Spleen (tissue), 11 donors: Measurements from ENCODE around the gene DHX35. TPM values are rescaled to one million over a fixed set of nuclear protein-coding genes. Genes with fewer than 3 reads are reported as not detected.

Experiments
- DNase-seq: peaks from one replicate; pipeline ENCODE4 v3.0.0-alpha.2; 2020
- H3K27ac ChIP-seq, 8 donors: fragments of 200-600 bp; sonication (generic) in 7 of 8; 1 replicate in 4 of 8; 2 replicates in 4 of 8; pipeline versions ENCODE4 v1.5.0 to v1.8.0; 2016 to 2021; ENCODE audit warnings: inconsistent platforms in 4 of 8, mild to moderate bottlenecking in 4 of 8, moderate library complexity in 1 of 8
- H3K27me3 ChIP-seq, 7 donors: fragments of 200-600 bp; sonication (generic) in 6 of 7; replicated peaks in 1 of 7; 1 replicate in 4 of 7; 2 replicates in 3 of 7; pipeline versions ENCODE4 v1.5.0 to v1.8.0; 2016 to 2021; ENCODE audit warnings: inconsistent platforms in 3 of 7, mild to moderate bottlenecking in 1 of 7
- H3K36me3 ChIP-seq, 6 donors: fragments of 200-600 bp; sonication (generic) in 5 of 6; 1 replicate in 4 of 6; 2 replicates in 2 of 6; pipeline versions ENCODE4 v1.5.0 to v1.8.0; 2016 to 2021; ENCODE audit warnings: inconsistent platforms in 2 of 6
- H3K4me1 ChIP-seq, 6 donors: fragments of 200-600 bp; sonication (generic) in 5 of 6; 1 replicate in 3 of 6; 2 replicates in 3 of 6; pipeline versions ENCODE4 v1.5.0 to v1.8.0; 2016 to 2021; ENCODE audit warnings: inconsistent platforms in 3 of 6
- H3K4me3 ChIP-seq, 8 donors: fragments of 200-600 bp; sonication (generic) in 7 of 8; 1 replicate in 4 of 8; 2 replicates in 4 of 8; pipeline versions ENCODE4 v1.5.0 to v1.8.0; 2016 to 2021; ENCODE audit warnings: inconsistent platforms in 4 of 8, mild to moderate bottlenecking in 4 of 8, moderate library complexity in 2 of 8
- H3K9me3 ChIP-seq, 8 donors: fragments of 200-600 bp; sonication (generic) in 7 of 8; 1 replicate in 4 of 8; 2 replicates in 4 of 8; pipeline versions ENCODE4 v1.5.0 to v1.8.0; 2016 to 2021; ENCODE audit warnings: inconsistent platforms in 4 of 8
- POLR2A ChIP-seq, 3 donors: fragments of 450-650 bp; IDR thresholded peaks; one replicate each; pipeline ENCODE4 v1.5.1; 2017; ENCODE audit warnings: antibody characterized with exemption in 3 of 3, mild to moderate bottlenecking in 1 of 3
- POLR2AphosphoS5 ChIP-seq, 3 donors: sonication (generic); formaldehyde crosslinking; IDR thresholded peaks; one replicate each; pipeline ENCODE4 v1.5.1; 2017; ENCODE audit warnings: antibody characterized with exemption in 3 of 3
- WGBS, 5 donors: extraction: QIAGEN DNeasy Blood & Tissue Kit in 3 of 5; methylation state at CpG; one replicate each; pipeline versions ENCODE4 v1.1.5 to v1.1.7; 2013 to 2018; 5-methylcytosine and 5-hydroxymethylcytosine counted together
- intact Hi-C: fragments of 100-400 bp; cut with DNase I; formaldehyde crosslinking; loops from one replicate; pipeline ENCODE4 v1.15.0; 2023; ENCODE audit warnings: low total_unique reads
- polyA plus RNA-seq, 3 donors: library from polyadenylated mRNA; stranded (reverse); fragments of 200-250 nt; gene quantifications; one replicate each; pipeline ENCODE4 v1.2.1, GENCODE V29; 2013
- total RNA-seq, 7 donors: library from RNA; depleted of rRNA in 3 of 7; stranded (reverse); fragments of >200 nt in 3 of 7; fragmentation: NEBNext Ultra II Directional in 4 of 7; extraction: Animal tissue kit (Norgen Biotek cat#: 25700) in 4 of 7; gene quantifications; one replicate each; pipeline versions ENCODE4 v1.1.0 to v1.2.1, GENCODE V29; 2016 to 2021
- TF ChIP-seq, protein P1 (sequence below), 11 experiments: fragments of 200-600 bp in 7 of 11; fragments of 450-650 bp in 4 of 11; sonication (generic) in 4 of 11; IDR thresholded peaks in 8 of 11; conservative IDR thresholded peaks in 3 of 11; 1 replicate in 7 of 11; 2 replicates in 4 of 11; pipeline versions ENCODE4 v1.4.0 to v1.8.0; 2016 to 2021; ENCODE audit warnings: antibody characterized with exemption in 11 of 11, inconsistent platforms in 4 of 11, mild to moderate bottlenecking in 1 of 11
- donor health status: healthy with polysubstance abuse.
- donor health status: DM: no; HTN: no; CAD: no; lungs with moderate emphysema.
- donor health status: DM: no; HTN: no; CAD: no.
- donor health status: Bipolar disorder and iron deficiency.
- donor health status: healthy.
- donor health status: DM: no; HTN: no; CAD: no.
- donor health status: DM: yes; HTN: yes; CAD: no.

DHX35 gene
- total and polyA plus RNA-seq, 10 donors = 4.7 to 16.4 (median 11.3) TPM

DNA sequence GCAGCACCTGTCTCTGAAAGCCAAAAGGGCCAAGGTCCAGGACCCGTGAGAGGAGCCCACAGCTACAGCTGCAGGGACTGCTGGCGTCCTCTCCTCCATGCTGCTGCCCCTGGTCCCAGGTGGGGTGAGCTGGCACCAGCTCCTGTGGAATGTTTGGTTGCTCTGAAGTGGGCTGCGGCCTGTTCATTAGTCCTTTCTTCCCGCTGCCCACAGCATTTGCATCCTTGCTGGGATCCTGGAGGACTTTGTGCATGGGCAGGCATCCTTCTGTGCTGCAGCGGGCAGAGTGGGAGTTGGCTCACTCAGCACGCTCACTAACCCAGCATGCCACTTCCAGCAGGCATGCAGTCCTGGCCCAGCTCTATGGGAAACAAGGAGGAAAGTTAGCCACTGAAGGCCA is 76.4 kb downstream of the DHX35 start:
- H3K36me3 ChIP-seq = peaks cover 3 to 100% (median 79%) of the 10 kb centered on the region in 6 donors
- WGBS, 5 donors = 93 to 100% (median 96%) methylated on average over 3 to 6 of the region's 6 CpGs
- no peaks in the 10 kb centered on the region for H3K4me1 ChIP-seq
- H3K9me3 ChIP-seq = no peaks in the 10 kb centered on the region
- no peak overlapping the region for H3K27ac ChIP-seq
- no peak overlapping the region for H3K4me3 ChIP-seq
- TF ChIP-seq POLR2A (IDR thresholded peaks at IDR 0.05) (no peak), POLR2AphosphoS5 (IDR thresholded peaks at IDR 0.05) (no peak)
- TF ChIP-seq, protein P1, sequence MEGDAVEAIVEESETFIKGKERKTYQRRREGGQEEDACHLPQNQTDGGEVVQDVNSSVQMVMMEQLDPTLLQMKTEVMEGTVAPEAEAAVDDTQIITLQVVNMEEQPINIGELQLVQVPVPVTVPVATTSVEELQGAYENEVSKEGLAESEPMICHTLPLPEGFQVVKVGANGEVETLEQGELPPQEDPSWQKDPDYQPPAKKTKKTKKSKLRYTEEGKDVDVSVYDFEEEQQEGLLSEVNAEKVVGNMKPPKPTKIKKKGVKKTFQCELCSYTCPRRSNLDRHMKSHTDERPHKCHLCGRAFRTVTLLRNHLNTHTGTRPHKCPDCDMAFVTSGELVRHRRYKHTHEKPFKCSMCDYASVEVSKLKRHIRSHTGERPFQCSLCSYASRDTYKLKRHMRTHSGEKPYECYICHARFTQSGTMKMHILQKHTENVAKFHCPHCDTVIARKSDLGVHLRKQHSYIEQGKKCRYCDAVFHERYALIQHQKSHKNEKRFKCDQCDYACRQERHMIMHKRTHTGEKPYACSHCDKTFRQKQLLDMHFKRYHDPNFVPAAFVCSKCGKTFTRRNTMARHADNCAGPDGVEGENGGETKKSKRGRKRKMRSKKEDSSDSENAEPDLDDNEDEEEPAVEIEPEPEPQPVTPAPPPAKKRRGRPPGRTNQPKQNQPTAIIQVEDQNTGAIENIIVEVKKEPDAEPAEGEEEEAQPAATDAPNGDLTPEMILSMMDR (IDR thresholded peaks at IDR 0.05 in 8 of 11, conservative IDR thresholded peaks at IDR 0.05 in 3 of 11) = no peak
- no peaks in the 10 kb centered on the region for H3K27me3 ChIP-seq
- DNase-seq = no peak
- intact Hi-C loops = no loop called here

DNA sequence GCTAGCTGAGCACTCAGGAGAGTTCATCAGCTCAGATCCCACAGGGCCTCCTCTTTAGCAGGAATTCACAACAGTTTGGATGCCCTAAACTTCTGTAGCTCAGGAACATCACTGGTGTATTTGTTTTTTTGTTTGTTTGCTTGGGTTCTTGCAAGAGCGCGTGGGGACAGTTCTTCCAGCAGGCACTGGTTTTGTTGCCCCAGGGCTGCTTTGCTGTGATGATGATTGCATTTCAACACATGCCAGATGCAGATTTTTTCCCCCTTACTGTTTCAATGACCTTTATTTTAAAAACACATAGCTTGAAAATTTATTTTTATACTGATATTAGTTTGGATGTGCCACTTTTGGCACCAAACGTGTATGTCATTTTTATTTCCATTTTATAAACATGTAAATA is 77.1 kb downstream of the DHX35 start:
- Histone ChIP-seq H3K9me3 (no peaks in the 10 kb centered on the region), H3K4me1 (no peaks in the 10 kb centered on the region), H3K36me3 (peaks cover 3 to 100% (median 73%) of the 10 kb centered on the region in 6 donors), H3K27ac (no peak overlapping the region), H3K4me3 (no peak overlapping the region), H3K27me3 (no peaks in the 10 kb centered on the region)
- TF ChIP-seq, protein P1 (IDR thresholded peaks at IDR 0.05 in 8 of 11, conservative IDR thresholded peaks at IDR 0.05 in 3 of 11) = no peak
- TF ChIP-seq POLR2A (IDR thresholded peaks at IDR 0.05) (no peak), POLR2AphosphoS5 (IDR thresholded peaks at IDR 0.05) (no peak)
- WGBS, 5 donors = 90 to 100% (median 97%) methylated on average over 3 of the region's 3 CpGs
- DNase-seq = no peak
- intact Hi-C loops = no loop called here

DNA sequence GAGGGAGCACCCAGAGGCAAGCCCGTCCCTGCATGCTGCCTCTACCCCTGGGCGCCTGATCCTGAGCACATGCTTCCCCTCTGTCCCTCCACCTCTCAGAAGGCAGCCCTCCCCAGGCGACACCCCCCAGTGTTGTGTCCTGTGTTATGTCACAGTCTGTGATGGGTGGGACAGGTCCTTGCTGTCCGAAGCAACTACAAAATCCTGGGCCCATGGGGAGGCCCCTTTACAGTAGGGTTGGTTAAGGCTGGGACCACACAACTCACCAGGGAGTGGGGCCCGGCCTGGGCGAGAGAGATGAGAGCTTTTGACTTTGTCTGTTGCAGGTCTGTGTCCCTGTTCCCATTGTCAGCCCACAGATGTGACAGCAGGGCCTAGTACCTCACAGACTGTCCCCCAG is 78.0 kb downstream of the DHX35 start:
- intact Hi-C loops = loop anchor here (10.0 kb wide), 1 partner anchor 115 kb away; the partner anchor contains the start of gene FAM83D
- H3K36me3 ChIP-seq = peaks cover 3 to 97% (median 65%) of the 10 kb centered on the region in 6 donors
- no peak for DNase-seq
- 89 to 98% (median 97%) methylated on average over 6 of the region's 6 CpGs for WGBS, 5 donors
- no peak overlapping the region for H3K4me3 ChIP-seq
- H3K27ac ChIP-seq = no peak overlapping the region
- no peaks in the 10 kb centered on the region for H3K4me1 ChIP-seq
- TF ChIP-seq POLR2AphosphoS5 (IDR thresholded peaks at IDR 0.05) = no peak
- TF ChIP-seq POLR2A (IDR thresholded peaks at IDR 0.05) = no peak
- TF ChIP-seq, protein P1 (IDR thresholded peaks at IDR 0.05 in 8 of 11, conservative IDR thresholded peaks at IDR 0.05 in 3 of 11) = no peak
- H3K9me3 ChIP-seq = no peaks in the 10 kb centered on the region
- no peaks in the 10 kb centered on the region for H3K27me3 ChIP-seq

DNA sequence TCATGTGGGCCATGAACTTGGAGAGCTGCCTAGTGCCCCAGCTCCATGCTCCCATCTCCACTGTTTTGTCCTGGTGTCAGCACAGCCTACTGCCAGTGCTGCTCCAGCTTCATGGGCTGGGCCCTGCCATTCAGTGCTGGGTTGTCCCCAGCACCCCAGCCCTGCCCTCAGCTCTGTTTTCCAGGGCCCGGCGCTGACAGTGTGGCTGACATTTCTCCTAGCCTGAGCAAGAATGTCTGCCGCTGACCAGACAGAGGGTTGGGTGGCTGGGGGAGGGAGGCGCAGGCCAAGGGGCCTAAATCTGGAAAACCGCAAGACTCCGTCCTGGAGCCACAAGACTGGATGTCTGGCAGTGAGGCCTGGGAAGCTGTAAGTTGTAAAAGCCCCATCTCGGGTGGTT is 78.9 kb downstream of the DHX35 start:
- intact Hi-C loops = loop anchor here (10.0 kb wide), 1 partner anchor 116 kb away; the partner anchor contains the start of gene FAM83D
- Histone ChIP-seq H3K4me3 (no peak overlapping the region), H3K27me3 (no peaks in the 10 kb centered on the region), H3K9me3 (no peaks in the 10 kb centered on the region), H3K36me3 (peaks cover 0 to 88% (median 55%) of the 10 kb centered on the region in 6 donors), H3K4me1 (no peaks in the 10 kb centered on the region), H3K27ac (no peak overlapping the region)
- TF ChIP-seq, protein P1 (IDR thresholded peaks at IDR 0.05 in 8 of 11, conservative IDR thresholded peaks at IDR 0.05 in 3 of 11) = no peak
- TF ChIP-seq POLR2A (IDR thresholded peaks at IDR 0.05) (no peak), POLR2AphosphoS5 (IDR thresholded peaks at IDR 0.05) (no peak)
- WGBS, 5 donors = 96 to 97% (median 97%) methylated on average over 7 of the region's 7 CpGs
- DNase-seq = no peak
